HG03175 (cell line): Measurements from ENCODE around the gene RPN2.
"Not testable (repeated sequence)": the region's sequence is repeated elsewhere in the genome, so short reads cannot be mapped to it uniquely, and the experiment has no call there.

Experiments used
- ATAC-seq: cut with Tn5 transposase; IDR thresholded peaks from one replicate; pipeline ENCODE4 v1.9.1; 2021; ENCODE audit warnings: mild to moderate bottlenecking, moderate library complexity; ENCODE audit not compliant: unreplicated experiment

The RPN2 gene

DNA sequence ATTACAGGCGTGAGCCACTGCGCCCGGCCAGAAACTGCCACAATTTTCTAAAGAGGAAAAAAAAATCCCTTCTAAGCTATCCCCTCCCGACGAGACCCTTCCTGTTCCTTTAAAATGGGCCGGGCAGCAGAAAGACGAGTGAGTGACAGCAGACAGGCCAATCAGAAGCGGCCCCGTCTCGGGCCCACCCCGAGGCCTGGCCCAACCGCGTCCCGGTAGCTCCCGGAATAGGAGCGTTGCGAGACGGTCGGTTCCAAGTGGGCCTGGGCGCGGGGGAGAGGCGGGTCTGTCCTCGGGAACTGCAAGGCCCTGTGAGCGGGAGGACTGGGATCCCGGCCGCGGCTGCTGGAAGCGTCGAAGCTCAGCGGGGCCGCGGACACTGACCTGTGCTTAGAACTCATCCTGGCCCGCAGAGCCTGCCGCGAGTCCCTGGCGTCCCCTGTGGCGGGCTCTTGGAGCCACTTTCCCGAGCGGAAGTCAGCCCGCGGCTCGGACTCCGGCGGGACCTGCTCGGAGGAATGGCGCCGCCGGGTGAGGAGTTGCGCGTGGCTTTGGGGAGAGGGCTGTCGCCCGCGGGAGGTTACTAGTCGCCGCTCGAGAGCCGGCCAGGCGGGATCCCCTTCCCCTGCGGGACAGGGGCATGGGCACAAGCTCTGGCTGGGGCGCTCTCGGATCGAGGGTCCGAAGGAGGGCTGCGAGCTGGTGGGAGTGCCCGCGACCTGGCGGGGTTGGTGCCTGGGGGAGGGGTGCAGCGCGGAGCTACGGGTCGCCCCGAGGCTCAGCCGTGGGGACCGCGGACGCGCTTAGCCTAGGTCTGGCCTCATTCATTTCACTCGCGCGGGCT is at the start of gene RPN2, which contains the start of gene MROH8:
Gene RPN2, plus strand, starts transcription at position 492 of the 844 bp plus-strand sequence. Its CDS starts 27 bp downstream, at position 519.
Gene MROH8, minus strand, starts transcription at position 710 of the 844 bp plus-strand sequence.
- peak; percentile 92 for ATAC-seq

DNA sequence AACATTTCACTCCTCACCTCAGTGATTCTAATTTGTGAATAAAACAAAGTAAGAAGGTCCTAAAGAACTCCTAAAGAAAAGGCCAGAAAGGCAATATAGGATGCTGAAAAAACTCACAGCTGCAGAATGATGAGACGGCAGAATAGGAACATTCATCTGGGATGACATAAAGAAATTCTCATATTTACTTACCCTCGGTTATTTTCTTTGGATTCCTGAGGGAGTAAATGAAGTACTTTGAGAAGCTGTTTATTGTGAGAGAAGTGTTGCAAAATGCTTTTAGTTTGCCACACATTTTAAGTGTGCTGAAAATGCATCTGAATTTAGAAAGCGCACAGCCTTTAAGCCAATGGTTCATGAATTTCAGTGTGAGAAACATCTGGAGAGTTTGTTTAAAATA is 47.6 kb upstream of the RPN2 start:
- ATAC-seq: no peak

DNA sequence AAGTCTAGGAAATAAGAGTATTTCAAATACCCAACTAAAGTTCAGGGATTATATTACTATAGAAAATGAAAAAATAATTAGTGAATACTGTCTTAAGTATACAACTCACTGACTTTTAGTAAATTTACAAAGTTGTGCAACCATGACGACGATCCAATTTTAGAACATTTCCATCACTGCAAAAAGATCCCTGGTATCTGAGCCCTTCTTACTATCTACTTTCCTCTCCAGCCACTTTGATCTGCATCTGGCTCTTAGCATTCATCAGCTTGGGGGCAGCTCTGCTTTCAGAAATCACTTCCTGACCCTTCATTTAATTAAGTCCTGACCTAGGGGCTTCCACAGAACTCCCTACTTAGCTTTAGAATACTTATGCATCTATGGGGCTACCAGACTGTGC is 45.2 kb upstream of the RPN2 start:
- ATAC-seq: no peak

DNA sequence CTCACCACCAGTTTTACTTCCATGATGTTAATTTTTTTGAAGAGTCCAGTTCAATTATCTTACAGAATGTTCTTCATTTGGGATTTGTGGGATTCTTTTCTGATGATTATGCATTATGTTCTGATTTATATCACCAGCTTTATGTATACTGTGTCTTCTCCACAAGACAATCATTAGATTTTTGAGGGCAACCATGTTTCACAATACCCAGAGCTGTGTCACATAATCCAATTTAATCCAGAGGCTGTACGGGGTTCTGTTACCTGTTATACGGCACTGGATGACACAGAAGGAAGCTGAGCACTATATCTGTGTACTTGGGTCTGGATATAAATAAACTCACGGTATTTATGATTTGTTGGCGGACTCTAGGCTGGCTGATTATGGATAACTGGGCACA is 41.6 kb upstream of the RPN2 start:
- no peak for ATAC-seq

DNA sequence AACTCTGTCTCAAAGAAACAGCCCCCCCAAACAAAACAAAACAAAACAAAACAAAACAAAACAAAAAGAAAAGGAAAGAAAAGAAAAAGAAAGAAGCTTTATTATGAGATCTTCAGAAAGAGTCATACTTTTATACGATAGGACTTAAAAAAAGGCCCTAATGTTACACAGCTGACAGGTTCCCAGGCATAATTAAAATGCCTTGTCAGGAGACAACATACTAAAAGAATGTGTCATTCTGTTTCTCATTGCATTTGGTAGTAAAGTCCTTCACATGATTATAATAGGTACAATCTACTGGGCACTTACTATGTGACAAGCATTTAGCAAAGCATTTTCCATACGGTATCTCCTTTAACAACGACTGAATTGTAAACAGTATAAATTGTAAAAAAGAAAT is 36.4 kb upstream of the RPN2 start:
- no peak for ATAC-seq

DNA sequence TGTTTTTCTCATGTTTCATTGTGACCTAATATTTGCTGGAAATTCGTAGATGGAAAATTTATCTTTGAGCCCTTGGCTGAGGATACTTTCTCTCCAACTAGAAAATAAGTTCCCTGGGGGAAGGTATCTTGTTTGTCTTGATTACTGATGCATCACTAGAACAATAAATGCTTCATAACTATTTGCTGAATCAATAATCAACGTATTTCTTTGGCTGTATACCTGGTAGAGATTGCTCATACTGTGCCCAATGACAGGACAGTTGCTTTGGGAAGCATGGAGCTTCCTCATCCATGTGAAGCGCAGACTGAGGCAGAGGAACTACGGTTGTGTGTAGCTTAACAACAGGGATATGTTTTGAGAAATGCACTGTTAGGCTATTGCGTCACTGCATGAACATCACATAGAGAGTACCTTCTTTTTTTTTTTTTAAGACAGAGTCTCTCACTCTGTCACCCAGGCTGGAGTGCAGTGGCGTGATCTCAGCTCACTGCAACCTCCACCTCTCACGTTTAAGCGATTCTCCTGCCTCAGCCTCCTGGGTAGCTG is 34.2 kb upstream of the RPN2 start:
- no peak for ATAC-seq

DNA sequence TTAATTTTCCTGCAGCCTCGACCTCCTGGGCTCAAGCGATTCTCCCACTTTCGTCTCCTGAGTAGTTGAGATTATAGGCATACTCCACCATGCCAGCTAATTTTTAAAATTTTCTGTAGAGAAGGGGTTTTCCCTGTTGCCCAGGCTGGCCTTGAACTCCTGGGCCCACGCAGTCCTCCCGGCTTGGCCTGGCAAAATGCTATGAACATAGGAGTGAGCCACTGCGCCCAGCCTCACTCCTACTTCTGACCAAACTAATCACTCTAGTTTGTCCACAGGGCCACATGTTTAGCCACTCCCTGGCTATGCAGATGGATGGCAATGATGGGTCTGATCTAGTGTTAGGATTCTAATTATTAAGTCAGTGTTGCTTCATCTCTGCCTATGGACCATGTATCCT is 31.9 kb upstream of the RPN2 start:
- ATAC-seq: no peak

DNA sequence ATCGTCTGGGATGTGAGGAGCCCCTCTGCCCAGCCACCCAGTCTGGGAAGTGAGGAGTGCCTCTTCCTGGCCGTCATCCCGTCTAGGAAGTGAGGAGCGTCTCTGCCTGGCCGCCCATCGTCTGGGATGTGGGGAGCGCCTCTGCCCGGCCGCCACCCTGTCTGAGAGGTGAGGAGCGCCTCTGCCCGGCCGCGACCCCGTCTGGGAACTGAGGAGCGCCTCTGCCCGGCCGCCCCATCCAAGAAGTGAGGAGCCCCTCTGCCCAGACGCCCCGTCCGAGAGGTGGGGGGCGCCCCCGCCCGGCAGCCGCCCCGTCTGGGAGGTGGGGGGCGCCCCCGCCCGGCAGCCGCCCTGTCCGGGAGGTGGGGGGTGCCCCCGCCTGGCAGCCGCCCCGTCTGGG is 28.3 kb upstream of the RPN2 start:
- not testable (repeated sequence) for ATAC-seq

DNA sequence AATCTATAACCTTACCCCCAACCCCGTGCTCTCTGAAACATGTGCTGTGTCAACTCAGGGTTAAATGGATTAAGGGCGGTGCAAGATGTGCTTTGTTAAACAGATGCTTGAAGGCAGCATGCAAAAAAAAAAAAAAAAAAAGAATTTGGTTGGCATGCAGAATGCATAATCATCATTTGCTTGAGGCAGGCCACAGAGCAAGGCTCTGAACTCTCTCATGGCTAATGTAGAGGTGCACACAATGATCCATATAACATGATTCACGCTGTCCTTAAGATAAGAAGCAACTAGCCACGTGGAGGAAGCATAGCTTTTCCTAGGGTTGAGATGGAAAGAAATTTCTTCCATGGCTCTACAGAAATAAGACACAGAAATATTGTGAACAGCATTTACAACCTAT is 27.6 kb upstream of the RPN2 start:
- no peak for ATAC-seq

DNA sequence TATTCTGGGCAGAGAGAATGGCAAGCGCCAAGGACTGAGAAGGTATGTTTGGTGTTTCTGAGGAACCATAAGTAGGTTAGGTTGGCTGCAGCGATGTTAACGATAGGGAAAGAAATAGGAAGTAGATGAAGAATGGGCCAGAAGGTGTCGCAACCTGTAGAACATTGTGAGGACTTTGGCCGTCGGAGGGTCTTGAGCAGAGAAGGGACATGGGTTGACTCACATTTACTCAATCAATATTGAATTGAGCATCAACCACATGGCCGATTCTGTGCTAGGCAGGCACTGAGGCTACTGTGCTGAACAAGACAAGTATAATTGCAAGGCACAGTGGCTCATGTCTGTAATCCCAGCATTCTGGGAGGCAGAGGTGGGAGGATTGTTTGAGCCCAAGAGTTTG is 26.8 kb upstream of the RPN2 start:
- no peak for ATAC-seq

DNA sequence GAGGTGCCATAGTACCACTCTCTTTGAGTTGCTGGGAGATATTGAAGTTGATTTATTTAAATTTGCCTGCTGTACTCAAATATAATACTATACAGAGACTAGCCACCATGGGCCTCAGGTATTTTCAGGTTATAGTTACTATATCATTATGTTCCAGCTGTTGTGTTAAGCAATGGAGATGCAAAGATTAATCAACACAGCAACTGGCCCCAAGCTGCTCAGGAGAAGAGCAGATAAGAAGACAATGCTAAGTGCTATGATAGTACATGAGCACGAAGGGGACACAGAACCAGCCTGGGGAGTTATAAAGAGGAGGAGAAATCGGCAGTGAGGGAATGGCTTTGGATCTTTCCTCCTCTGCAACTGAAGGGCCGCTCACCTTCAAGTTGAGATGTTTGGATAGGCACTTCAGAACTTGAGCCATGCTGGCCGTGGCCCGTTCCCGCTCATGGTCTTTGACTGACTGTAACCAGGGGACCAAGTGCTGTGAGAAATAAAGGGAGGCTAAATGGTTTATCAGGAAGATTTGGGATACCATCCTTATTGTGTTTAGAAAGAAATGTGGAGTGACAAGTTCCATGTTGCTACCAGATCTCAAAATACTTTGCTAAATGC is 24.3 kb upstream of the RPN2 start:
- ATAC-seq: no peak

DNA sequence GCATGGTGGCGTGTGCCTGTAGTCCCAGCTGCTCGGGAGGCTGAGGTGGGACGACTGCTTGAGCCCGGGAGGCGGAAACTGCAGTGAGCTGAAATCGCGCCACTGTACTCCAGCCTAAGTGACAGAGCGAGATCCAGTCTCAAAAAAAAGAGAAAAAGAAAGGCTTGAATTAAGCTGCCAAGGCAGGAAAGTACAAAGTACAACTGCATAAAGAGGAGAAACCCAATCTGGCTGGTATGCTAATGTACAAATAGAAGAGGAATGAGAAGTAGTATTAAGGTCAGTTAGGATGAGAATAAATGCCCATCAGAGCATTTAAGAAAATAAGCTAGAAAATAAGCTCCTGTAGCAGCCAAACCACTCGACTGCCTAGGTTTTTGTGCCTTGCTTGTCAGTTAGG is 23.1 kb upstream of the RPN2 start:
- no peak for ATAC-seq

DNA sequence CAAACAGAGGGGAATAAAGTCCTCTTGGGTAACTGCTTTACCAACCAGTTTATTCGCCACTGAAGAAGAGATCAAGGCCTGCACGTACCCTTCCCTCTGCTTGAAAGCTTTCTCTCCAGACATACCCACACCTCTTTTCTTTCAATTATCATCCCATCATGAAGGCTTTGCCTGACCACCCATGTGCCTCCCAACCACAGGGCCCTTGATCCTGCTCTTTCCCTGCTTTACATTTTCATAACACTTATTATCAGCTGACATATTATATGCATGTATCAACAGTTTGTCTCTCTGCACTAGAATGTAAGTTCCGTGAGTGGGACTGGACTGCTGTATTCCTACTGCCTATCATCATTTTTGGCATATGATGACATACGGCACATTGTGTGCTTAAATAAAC is 20.9 kb upstream of the RPN2 start:
- ATAC-seq: no peak

DNA sequence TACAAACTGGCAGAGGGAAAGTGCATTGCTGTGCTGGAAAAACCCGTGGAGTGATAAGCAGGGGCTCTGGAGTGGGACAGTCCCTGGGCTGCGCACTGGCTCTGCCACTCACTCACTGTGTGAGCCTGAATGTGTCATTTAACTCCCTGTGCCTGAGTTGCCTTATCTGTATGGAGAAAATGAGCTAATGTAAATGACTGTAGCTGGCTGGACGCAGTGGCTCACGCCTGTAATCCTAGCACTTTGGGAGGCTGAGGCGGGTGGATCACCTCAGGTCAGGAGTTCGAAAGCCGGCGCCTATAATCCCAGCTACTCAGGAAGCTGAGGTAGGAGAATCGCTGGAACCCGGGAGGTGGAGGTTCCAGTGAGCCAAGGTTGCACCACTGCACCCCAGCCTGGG is 18.4 kb upstream of the RPN2 start:
- no peak for ATAC-seq

DNA sequence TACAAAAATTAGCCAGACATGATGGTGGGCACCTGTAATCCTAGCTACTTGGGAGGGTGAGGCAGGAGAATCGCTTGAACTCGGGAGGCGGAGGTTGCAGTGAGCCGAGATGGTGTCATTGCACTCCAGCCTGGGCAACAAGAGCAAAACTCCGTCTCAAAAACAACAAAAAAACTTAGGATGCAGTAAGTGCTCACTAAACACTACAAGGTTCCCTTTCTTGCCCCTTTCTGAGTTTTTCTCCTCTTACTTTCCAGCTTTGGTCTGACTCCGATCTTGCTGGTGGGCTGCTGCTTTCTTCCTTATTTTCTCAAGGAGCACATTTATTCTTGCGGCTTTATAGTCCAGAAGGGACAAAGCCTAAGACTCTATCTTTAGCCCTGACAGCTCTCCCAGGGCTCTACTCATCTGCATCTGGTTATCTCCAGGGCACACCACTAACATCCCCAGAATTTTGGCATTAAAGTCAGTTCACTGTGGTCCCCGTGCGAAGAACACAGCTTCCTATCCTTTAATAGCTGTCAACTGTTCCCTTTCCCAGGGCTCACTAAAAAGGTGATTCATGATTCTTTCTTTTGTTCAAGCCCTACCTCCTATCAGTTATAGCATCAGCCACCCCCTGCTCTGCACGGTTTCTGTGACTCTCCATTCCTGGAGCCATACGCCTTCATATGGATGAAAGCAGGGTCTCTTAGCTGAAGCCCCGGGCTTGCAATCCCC is 17.1 kb upstream of the RPN2 start:
- no peak for ATAC-seq

DNA sequence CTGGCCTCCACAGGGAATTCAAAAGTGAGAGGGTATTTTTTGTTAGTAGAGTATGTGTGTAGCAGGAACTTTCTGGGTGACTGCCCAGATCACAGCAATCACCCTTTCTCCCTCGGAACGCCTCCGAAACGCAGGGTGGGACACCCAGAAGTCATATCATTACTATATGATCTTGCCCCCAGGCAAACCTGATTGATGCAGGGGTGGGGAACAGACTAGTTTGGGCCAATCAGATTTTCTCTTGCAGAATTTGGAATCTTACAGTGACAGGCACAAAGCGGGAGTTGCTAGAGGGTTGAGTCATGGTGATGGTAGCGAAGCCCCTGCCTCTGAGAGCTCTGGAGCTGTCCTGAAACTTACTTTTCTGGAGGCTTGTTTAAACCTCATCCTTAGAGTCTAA is 16.5 kb upstream of the RPN2 start:
- no peak for ATAC-seq

DNA sequence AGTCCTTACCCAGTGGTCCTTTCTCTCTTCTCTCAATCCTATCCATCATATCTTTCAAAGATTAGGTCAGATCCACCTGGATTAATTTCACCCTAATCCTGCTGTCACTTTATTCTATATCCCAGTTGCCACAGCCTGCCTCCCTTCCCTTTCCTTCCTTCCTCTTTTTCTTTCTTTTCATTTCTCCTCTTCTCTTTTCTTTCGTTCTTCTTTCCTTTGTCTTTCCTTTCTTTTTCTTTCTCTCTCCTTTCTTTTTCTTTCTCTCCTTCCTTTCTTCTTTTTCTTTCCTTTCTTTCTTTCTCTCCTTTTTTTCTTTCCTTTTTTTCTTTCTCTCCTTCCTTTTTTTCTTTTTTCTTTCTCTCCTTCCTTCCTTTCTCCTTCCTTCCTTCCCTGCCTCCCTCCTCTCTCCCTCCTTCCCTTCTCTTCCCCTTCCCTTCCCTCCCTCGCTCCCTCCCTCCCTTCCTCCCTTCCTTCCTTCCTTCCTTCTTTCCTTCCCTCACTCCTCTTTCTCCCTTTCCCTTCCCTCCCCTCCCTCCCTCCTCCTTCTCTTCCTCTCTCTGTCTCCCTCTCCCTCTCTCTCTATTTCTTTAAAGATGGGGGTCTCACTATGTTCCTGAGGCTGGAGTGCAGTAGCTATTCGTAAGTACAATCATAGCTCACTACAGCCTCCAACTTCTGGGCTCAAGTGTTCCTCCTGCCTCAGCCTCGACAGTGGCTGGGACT is 15.1 kb upstream of the RPN2 start:
- no peak for ATAC-seq

DNA sequence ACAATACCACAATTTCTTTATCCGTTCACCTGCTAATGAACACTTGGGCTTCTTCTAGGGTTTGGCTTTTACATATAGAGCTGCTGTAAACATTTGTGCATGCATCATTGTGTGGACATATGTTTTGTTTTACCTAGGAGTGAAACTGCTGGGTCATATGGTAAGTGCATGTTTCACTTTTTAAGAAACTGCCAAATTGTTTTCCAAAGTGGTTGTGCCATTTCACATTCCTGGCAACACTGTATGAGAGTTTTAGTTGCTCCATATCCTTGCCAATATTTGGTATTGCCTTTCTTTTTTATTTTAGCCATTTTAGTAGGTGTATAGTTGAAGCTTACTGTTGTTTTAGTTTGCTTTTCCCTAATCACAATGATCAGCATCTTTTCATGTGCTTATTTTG is 14.1 kb upstream of the RPN2 start:
- no peak for ATAC-seq

DNA sequence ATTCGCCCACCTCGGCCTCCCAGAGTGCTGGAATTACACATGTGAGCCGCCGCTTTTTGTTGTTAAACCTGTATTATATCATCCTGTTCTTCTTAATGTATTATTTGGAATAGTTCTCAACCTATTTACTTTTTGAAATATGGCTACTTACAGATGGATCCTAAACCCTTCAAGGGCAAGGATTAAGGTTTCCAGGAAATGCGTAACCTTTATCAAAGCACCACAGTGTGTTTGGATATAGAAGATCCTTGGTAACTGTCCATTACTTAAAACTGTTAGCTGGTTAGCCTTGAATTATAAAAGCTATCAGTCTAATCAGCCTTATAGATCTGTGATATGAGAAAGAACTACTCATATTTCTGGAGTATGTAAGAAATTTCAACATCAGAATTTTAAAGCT is 12.3 kb upstream of the RPN2 start:
- no peak for ATAC-seq

DNA sequence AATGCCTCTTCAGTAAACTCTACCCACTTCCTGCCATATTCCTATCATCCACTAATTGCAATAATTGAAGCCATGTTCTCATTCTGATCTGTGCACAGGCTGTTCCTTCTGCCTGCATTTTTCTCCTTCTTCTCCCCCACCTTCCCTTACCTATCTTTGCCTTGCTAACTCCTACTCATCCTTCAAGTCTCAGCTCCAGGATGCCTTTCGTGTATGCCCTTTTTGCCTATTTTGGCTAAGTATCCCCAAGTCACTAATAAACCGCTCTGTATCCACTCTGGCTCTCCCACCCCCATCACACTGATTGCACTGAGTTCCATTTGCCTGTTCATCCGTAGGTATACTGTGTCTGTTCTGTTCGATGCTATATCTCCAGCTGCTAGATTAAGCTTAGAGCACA is 6.3 kb upstream of the RPN2 start:
- ATAC-seq: no peak
